Measurements from ENCODE around the gene NFIL3.

Gene NFIL3

GRCh38 chr9:91416096-91416712, 7.4 kb downstream of the NFIL3 start:
- no peaks in the 10 kb centered on the region for H3K9me3 ChIP-seq (replicated peaks in 1 of 2; ENCODE audit: control insufficient read depth in 2 of 2, insufficient read depth in 1 of 2, low read depth in 1 of 2, low read length in 2 of 2)
- DNase-seq (ENCODE audit: low spot score): no peak
- H3K4me2 ChIP-seq (ENCODE audit: insufficient read depth, low read length, poor library complexity, severe bottlenecking): no peak overlapping the region
- no peaks in the 10 kb centered on the region for H3K36me3 ChIP-seq (replicated peaks in 1 of 2; ENCODE audit: control insufficient read depth in 2 of 2, insufficient read depth in 2 of 2, low read length in 2 of 2)
- H2BK120ac ChIP-seq (ENCODE audit: low read depth, low read length): no peak overlapping the region
- H4K91ac ChIP-seq (ENCODE audit: low read depth, low read length, poor library complexity): no peak overlapping the region
- no peak overlapping the region for H2BK15ac ChIP-seq (ENCODE audit: low read length)
- no peaks in the 10 kb centered on the region for H3K79me1 ChIP-seq (ENCODE audit: low read depth, low read length)
- H3K9ac ChIP-seq (ENCODE audit: low read depth, low read length, poor library complexity): no peak overlapping the region
- H2AK5ac ChIP-seq (ENCODE audit: low read depth, low read length): no peak overlapping the region
- H3K4me3 ChIP-seq (ENCODE audit: low read length in 2 of 2): no peak overlapping the region
- H2BK5ac ChIP-seq (ENCODE audit: low read length): no peak overlapping the region
- no CpG with 5 or more reads among the region's 4 CpGs for WGBS, 2 donors (ENCODE audit: extremely low coverage in 2 of 2, insufficient read length in 2 of 2, insufficient replicate concordance in 1 of 2)
- H4K8ac ChIP-seq (ENCODE audit: low read depth, low read length): no peak overlapping the region
- H3K23ac ChIP-seq (ENCODE audit: low read depth, low read length, poor library complexity): no peak overlapping the region
- no peak overlapping the region for H3K14ac ChIP-seq (ENCODE audit: low read length)
- H3K4me1 ChIP-seq (ENCODE audit: control insufficient read depth in 2 of 2, insufficient read depth in 1 of 2, low read depth in 1 of 2, low read length in 2 of 2): no peaks in the 10 kb centered on the region
- no peak overlapping the region for H2AFZ ChIP-seq (ENCODE audit: low read length)
- H3K18ac ChIP-seq (ENCODE audit: low read length): no peak overlapping the region
- H3K27me3 ChIP-seq (ENCODE audit: control insufficient read depth in 3 of 3, insufficient read depth in 3 of 3, low read depth in 1 of 3, low read length in 3 of 3): no peaks in the 10 kb centered on the region
- H3K27ac ChIP-seq (replicated peaks; ENCODE audit: low read length): no peak overlapping the region
- H2BK12ac ChIP-seq (ENCODE audit: low read length): no peak overlapping the region
- H3K4ac ChIP-seq (ENCODE audit: low read length): no peak overlapping the region

- no CpG with 5 or more reads among the region's 3 CpGs for WGBS, 2 donors (ENCODE audit: extremely low coverage in 2 of 2, insufficient read length in 2 of 2, insufficient replicate concordance in 1 of 2)
- Histone ChIP-seq H3K9me3 (replicated peaks in 1 of 2; ENCODE audit: control insufficient read depth in 2 of 2, insufficient read depth in 1 of 2, low read depth in 1 of 2, low read length in 2 of 2) (no peaks in the 10 kb centered on the region), H2AK5ac (ENCODE audit: low read depth, low read length) (no peak overlapping the region), H3K4me3 (ENCODE audit: low read length in 2 of 2) (no peak overlapping the region), H2BK12ac (ENCODE audit: low read length) (no peak overlapping the region), H2BK5ac (ENCODE audit: low read length) (no peak overlapping the region), H3K9ac (ENCODE audit: low read depth, low read length, poor library complexity) (no peak overlapping the region), H3K14ac (ENCODE audit: low read length) (no peak overlapping the region), H3K27me3 (ENCODE audit: control insufficient read depth in 3 of 3, insufficient read depth in 3 of 3, low read depth in 1 of 3, low read length in 3 of 3) (no peaks in the 10 kb centered on the region), H2BK15ac (ENCODE audit: low read length) (no peak overlapping the region), H2BK120ac (ENCODE audit: low read depth, low read length) (no peak overlapping the region), H3K27ac (replicated peaks; ENCODE audit: low read length) (no peak overlapping the region), H4K8ac (ENCODE audit: low read depth, low read length) (no peak overlapping the region), H2AFZ (ENCODE audit: low read length) (no peak overlapping the region), H3K18ac (ENCODE audit: low read length) (no peak overlapping the region), H3K4ac (ENCODE audit: low read length) (no peak overlapping the region), H3K4me2 (ENCODE audit: insufficient read depth, low read length, poor library complexity, severe bottlenecking) (no peak overlapping the region), H3K23ac (ENCODE audit: low read depth, low read length, poor library complexity) (no peak overlapping the region), H3K4me1 (ENCODE audit: control insufficient read depth in 2 of 2, insufficient read depth in 1 of 2, low read depth in 1 of 2, low read length in 2 of 2) (peaks cover 0 to 1% of the 10 kb centered on the region in 2 donors), H3K36me3 (replicated peaks in 1 of 2; ENCODE audit: control insufficient read depth in 2 of 2, insufficient read depth in 2 of 2, low read length in 2 of 2) (peaks cover 3 to 8% of the 10 kb centered on the region in 2 donors), H4K91ac (ENCODE audit: low read depth, low read length, poor library complexity) (no peak overlapping the region), H3K79me1 (ENCODE audit: low read depth, low read length) (no peaks in the 10 kb centered on the region)
- no peak for DNase-seq (ENCODE audit: low spot score)
Measured at GRCh38 chr9:91415290-91415689, 8.3 kb downstream of the NFIL3 start.

- no peak overlapping the region for H3K4me3 ChIP-seq (ENCODE audit: low read length in 2 of 2)
- no peak overlapping the region for H2BK120ac ChIP-seq (ENCODE audit: low read depth, low read length)
- no peak overlapping the region for H2AFZ ChIP-seq (ENCODE audit: low read length)
- no peak overlapping the region for H4K91ac ChIP-seq (ENCODE audit: low read depth, low read length, poor library complexity)
- WGBS, 2 donors (ENCODE audit: extremely low coverage in 2 of 2, insufficient read length in 2 of 2, insufficient replicate concordance in 1 of 2): no CpG with 5 or more reads among the region's 2 CpGs
- DNase-seq (ENCODE audit: low spot score): no peak
- no peaks in the 10 kb centered on the region for H3K9me3 ChIP-seq (replicated peaks in 1 of 2; ENCODE audit: control insufficient read depth in 2 of 2, insufficient read depth in 1 of 2, low read depth in 1 of 2, low read length in 2 of 2)
- H3K79me1 ChIP-seq (ENCODE audit: low read depth, low read length): no peaks in the 10 kb centered on the region
- H3K18ac ChIP-seq (ENCODE audit: low read length): no peak overlapping the region
- no peaks in the 10 kb centered on the region for H3K27me3 ChIP-seq (ENCODE audit: control insufficient read depth in 3 of 3, insufficient read depth in 3 of 3, low read depth in 1 of 3, low read length in 3 of 3)
- H3K27ac ChIP-seq (replicated peaks; ENCODE audit: low read length): no peak overlapping the region
- H3K4me1 ChIP-seq (ENCODE audit: control insufficient read depth in 2 of 2, insufficient read depth in 1 of 2, low read depth in 1 of 2, low read length in 2 of 2): peaks cover 0 to 1% of the 10 kb centered on the region in 2 donors
- peaks cover 10 to 25% of the 10 kb centered on the region in 2 donors for H3K36me3 ChIP-seq (replicated peaks in 1 of 2; ENCODE audit: control insufficient read depth in 2 of 2, insufficient read depth in 2 of 2, low read length in 2 of 2)
- H2BK15ac ChIP-seq (ENCODE audit: low read length): no peak overlapping the region
- H3K4me2 ChIP-seq (ENCODE audit: insufficient read depth, low read length, poor library complexity, severe bottlenecking): no peak overlapping the region
- H3K4ac ChIP-seq (ENCODE audit: low read length): no peak overlapping the region
- no peak overlapping the region for H4K8ac ChIP-seq (ENCODE audit: low read depth, low read length)
- no peak overlapping the region for H2BK5ac ChIP-seq (ENCODE audit: low read length)
- no peak overlapping the region for H2AK5ac ChIP-seq (ENCODE audit: low read depth, low read length)
- H3K9ac ChIP-seq (ENCODE audit: low read depth, low read length, poor library complexity): no peak overlapping the region
- H3K23ac ChIP-seq (ENCODE audit: low read depth, low read length, poor library complexity): no peak overlapping the region
- no peak overlapping the region for H2BK12ac ChIP-seq (ENCODE audit: low read length)
- no peak overlapping the region for H3K14ac ChIP-seq (ENCODE audit: low read length)
Measured at GRCh38 chr9:91412941-91413340, 10.7 kb downstream of the NFIL3 start.

- H2BK5ac ChIP-seq (ENCODE audit: low read length): no peak overlapping the region
- WGBS, 2 donors (ENCODE audit: extremely low coverage in 2 of 2, insufficient read length in 2 of 2, insufficient replicate concordance in 1 of 2): no CpG with 5 or more reads among the region's 5 CpGs
- DNase-seq (ENCODE audit: low spot score): no peak
Measured at GRCh38 chr9:91411096-91411771, 12.4 kb downstream of the NFIL3 start.

More at GRCh38 chr9:91411096-91411771, 12.4 kb downstream of the NFIL3 start:
- no peaks in the 10 kb centered on the region for H3K27me3 ChIP-seq (ENCODE audit: control insufficient read depth in 3 of 3, insufficient read depth in 3 of 3, low read depth in 1 of 3, low read length in 3 of 3)
- H2BK120ac ChIP-seq (ENCODE audit: low read depth, low read length): no peak overlapping the region
- H2BK15ac ChIP-seq (ENCODE audit: low read length): no peak overlapping the region
- H3K14ac ChIP-seq (ENCODE audit: low read length): no peak overlapping the region
- no peak overlapping the region for H4K91ac ChIP-seq (ENCODE audit: low read depth, low read length, poor library complexity)
- H3K79me1 ChIP-seq (ENCODE audit: low read depth, low read length): no peaks in the 10 kb centered on the region
- H3K18ac ChIP-seq (ENCODE audit: low read length): no peak overlapping the region
- no peak overlapping the region for H3K4me3 ChIP-seq (ENCODE audit: low read length in 2 of 2)
- no peak overlapping the region for H3K4me2 ChIP-seq (ENCODE audit: insufficient read depth, low read length, poor library complexity, severe bottlenecking)
- H4K8ac ChIP-seq (ENCODE audit: low read depth, low read length): no peak overlapping the region
- H3K27ac ChIP-seq (replicated peaks; ENCODE audit: low read length): no peak overlapping the region
- H3K36me3 ChIP-seq (replicated peaks in 1 of 2; ENCODE audit: control insufficient read depth in 2 of 2, insufficient read depth in 2 of 2, low read length in 2 of 2): peaks cover 12 to 25% of the 10 kb centered on the region in 2 donors
- H3K9ac ChIP-seq (ENCODE audit: low read depth, low read length, poor library complexity): no peak overlapping the region
- peaks cover 0 to 1% of the 10 kb centered on the region in 2 donors for H3K4me1 ChIP-seq (ENCODE audit: control insufficient read depth in 2 of 2, insufficient read depth in 1 of 2, low read depth in 1 of 2, low read length in 2 of 2)
- no peak overlapping the region for H2AFZ ChIP-seq (ENCODE audit: low read length)
- H2AK5ac ChIP-seq (ENCODE audit: low read depth, low read length): no peak overlapping the region
- no peak overlapping the region for H3K4ac ChIP-seq (ENCODE audit: low read length)
- H3K9me3 ChIP-seq (replicated peaks in 1 of 2; ENCODE audit: control insufficient read depth in 2 of 2, insufficient read depth in 1 of 2, low read depth in 1 of 2, low read length in 2 of 2): no peaks in the 10 kb centered on the region
- no peak overlapping the region for H3K23ac ChIP-seq (ENCODE audit: low read depth, low read length, poor library complexity)
- H2BK12ac ChIP-seq (ENCODE audit: low read length): no peak overlapping the region

All from neuronal stem cell (in vitro differentiated cells).